8988T (cell line): ENCODE data around the gene MYH7.
A peak's percentile ranks its signal among the peaks of the same experiment; 100 is the strongest.
"Not testable (repeated sequence)": the region's sequence is repeated elsewhere in the genome, so short reads cannot be mapped to it uniquely, and the experiment has no call there.

Source experiments
- DNase-seq: peaks from one replicate; pipeline ENCODE4 v3.0.0; 2011

MYH7 gene

GRCh38 chr14:23435543-23436326 is at the start of gene MYH7:
TSS of gene MYH7 (minus strand) at chr14:23435660. CDS start at chr14:23433732, 1,928 bp downstream.
- DNase-seq: no peak

- DNase-seq: peak; percentile 23
Observed at GRCh38 chr14:23483236-23483854, 47.9 kb upstream of the MYH7 start.

- no peak for DNase-seq
Observed at GRCh38 chr14:23482823-23483148, 47.3 kb upstream of the MYH7 start.

- no peak for DNase-seq
Observed at GRCh38 chr14:23481979-23482822, 46.7 kb upstream of the MYH7 start.

- DNase-seq: no peak
Observed at GRCh38 chr14:23481362-23481970, 46.0 kb upstream of the MYH7 start.

- no peak for DNase-seq
Observed at GRCh38 chr14:23478109-23478759, 42.8 kb upstream of the MYH7 start.

- DNase-seq: no peak
Observed at GRCh38 chr14:23470947-23471346, 35.5 kb upstream of the MYH7 start.

- DNase-seq: no peak
Observed at GRCh38 chr14:23469906-23470403, 34.5 kb upstream of the MYH7 start.

GRCh38 chr14:23469127-23469905 is 33.9 kb upstream of the MYH7 start, which contains the start of gene NGDN:
TSS of gene NGDN (plus strand) at chr14:23469703. CDS start at chr14:23469716, 13 bp downstream.
- peak; percentile 51 for DNase-seq

GRCh38 chr14:23468704-23469126 is 33.3 kb upstream of the MYH7 start:
- no peak for DNase-seq

- DNase-seq: no peak
Observed at GRCh38 chr14:23465261-23465660, 29.8 kb upstream of the MYH7 start.

- DNase-seq: no peak
Observed at GRCh38 chr14:23464700-23465099, 29.2 kb upstream of the MYH7 start.

- DNase-seq: no peak
Observed at GRCh38 chr14:23460960-23461359, 25.5 kb upstream of the MYH7 start.

GRCh38 chr14:23457587-23458445 is 22.4 kb upstream of the MYH7 start:
- no peak for DNase-seq

- not testable (repeated sequence) for DNase-seq
Observed at GRCh38 chr14:23456883-23457586, 21.6 kb upstream of the MYH7 start.

GRCh38 chr14:23454445-23454856 is 19.0 kb upstream of the MYH7 start:
- no peak for DNase-seq

- DNase-seq: no peak
Observed at GRCh38 chr14:23452237-23452636, 16.8 kb upstream of the MYH7 start.

- DNase-seq: no peak
Observed at GRCh38 chr14:23450379-23450778, 14.9 kb upstream of the MYH7 start.

GRCh38 chr14:23449314-23449713 is 13.9 kb upstream of the MYH7 start:
- DNase-seq: no peak
